WERI-Rb-1 (cell line): ENCODE measurements around the gene PLCXD1.

Source experiments
- DNase-seq: peaks from one replicate; pipeline ENCODE4 v3.0.0-alpha.2; 2020
- H3K27ac ChIP-seq: fragments of 250-450 bp; sonication (Bioruptor Pico); 2 replicates; pipeline ENCODE4 v1.5.1; 2020; ENCODE audit warnings: mild to moderate bottlenecking, moderate library complexity
- H3K27me3 ChIP-seq: fragments of 250-450 bp; sonication (Bioruptor Pico); 2 replicates; pipeline ENCODE4 v1.5.1; 2021; ENCODE audit warnings: mild to moderate bottlenecking, low read depth, moderate library complexity; ENCODE audit not compliant: insufficient read depth, severe bottlenecking
- H3K36me3 ChIP-seq: fragments of 250-450 bp; sonication (Bioruptor Pico); 2 replicates; pipeline ENCODE4 v1.5.1; 2020; ENCODE audit warnings: mild to moderate bottlenecking, moderate library complexity
- H3K4me3 ChIP-seq: 2 replicates; pipeline ENCODE4 v1.5.1; 2011; ENCODE audit warnings: low read depth, mild to moderate bottlenecking, control low read depth, low read length
- H3K9me3 ChIP-seq: fragments of 250-450 bp; sonication (Bioruptor Pico); 2 replicates; pipeline ENCODE4 v1.5.1; 2021; ENCODE audit warnings: mild to moderate bottlenecking, moderate library complexity; ENCODE audit not compliant: severe bottlenecking
- TF ChIP-seq, protein P1 (sequence below): IDR thresholded peaks from 2 replicates; pipeline ENCODE4 v1.5.1; 2011; ENCODE audit warnings: low read depth, mild to moderate bottlenecking, control low read depth, inconsistent platforms, low read length

The PLCXD1 gene

DNA sequence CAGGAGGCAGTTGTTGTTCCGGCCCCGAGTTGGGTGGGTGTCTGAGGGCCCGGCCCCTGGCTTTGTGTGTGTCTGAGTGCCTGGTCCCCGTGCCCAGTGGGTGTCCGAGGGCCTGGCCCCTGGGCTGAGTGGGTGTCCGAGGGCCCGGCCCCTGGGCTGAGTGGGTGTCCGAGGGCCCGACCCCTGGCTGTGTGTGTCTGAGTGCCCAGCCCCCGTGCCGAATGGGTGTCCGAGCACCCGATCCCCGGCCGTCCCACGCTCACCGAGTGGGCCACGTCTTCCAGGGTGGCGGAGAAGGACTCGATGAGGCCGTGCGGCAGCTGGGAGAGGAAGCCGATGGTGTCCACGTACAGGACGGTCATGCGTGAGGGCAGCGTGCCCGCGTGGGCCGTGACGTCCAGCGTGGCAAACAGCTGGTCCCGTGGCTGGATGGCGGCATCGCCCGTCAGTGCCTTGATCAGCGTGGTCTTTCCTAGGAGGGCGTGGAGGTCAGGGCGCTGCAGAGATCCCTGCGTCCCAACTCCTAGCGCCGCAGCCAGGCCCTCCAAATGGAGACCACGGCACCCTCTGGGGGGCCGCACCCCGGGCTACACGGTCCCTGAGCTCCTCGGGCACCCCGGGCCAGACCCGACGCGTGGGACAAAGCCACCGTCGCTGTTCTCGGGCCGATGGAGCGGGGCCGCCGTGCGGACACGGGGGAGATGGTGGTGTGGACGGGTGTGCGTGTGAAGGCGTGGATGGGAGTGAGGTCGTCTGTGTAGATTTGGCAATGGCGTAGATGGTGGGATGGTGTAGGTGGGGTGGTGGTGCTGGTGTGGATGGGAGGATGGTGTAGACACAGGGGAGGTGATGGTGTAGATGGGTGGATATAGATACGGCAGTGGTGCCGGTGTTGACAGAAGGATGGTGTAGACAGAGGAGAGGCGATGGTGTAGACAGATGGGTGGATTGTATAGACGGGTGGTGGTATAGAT lies 30.3 kb downstream of the PLCXD1 start:
- Histone ChIP-seq H3K4me3 (no peak overlapping the region), H3K36me3 (peaks cover 62% of the 10 kb centered on the region), H3K9me3 (no peaks in the 10 kb centered on the region), H3K27me3 (no peaks in the 10 kb centered on the region), H3K27ac (no peak overlapping the region)
- DNase-seq: no peak
- TF ChIP-seq, protein P1, sequence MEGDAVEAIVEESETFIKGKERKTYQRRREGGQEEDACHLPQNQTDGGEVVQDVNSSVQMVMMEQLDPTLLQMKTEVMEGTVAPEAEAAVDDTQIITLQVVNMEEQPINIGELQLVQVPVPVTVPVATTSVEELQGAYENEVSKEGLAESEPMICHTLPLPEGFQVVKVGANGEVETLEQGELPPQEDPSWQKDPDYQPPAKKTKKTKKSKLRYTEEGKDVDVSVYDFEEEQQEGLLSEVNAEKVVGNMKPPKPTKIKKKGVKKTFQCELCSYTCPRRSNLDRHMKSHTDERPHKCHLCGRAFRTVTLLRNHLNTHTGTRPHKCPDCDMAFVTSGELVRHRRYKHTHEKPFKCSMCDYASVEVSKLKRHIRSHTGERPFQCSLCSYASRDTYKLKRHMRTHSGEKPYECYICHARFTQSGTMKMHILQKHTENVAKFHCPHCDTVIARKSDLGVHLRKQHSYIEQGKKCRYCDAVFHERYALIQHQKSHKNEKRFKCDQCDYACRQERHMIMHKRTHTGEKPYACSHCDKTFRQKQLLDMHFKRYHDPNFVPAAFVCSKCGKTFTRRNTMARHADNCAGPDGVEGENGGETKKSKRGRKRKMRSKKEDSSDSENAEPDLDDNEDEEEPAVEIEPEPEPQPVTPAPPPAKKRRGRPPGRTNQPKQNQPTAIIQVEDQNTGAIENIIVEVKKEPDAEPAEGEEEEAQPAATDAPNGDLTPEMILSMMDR: no peak

DNA sequence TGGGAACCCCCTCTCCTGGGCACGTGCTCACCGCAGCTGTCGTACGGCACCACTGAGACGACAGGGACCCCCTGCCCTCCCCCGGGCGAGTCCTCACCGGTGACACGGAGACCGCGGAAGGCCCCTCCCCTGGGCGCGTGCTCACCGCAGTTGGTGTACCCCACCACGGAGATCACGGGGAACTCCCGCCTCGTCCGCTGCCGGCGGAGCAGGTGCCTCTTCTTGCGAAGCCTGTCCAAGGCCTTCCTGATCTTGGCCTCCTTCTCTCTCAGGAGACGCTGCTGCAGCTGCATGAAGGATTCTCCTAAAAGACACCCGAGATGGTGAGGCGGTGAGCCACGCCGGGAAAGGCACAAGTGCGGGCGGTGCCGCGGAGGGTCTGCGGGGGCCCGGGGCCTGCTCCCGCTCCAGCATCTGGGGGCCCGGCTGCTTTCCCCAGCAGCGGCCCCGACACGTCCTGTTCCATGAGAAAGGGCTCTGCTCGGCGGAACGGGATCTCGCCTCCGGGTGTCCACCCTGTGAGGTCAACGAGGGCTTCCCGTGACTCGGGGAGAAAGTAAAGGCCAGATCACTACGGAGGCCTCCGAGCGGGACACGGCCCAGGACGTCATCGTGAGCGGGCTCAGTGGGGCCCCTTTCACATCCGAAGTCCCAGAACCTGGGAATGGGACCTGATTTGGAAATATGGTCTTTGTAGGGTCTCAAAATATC lies 31.6 kb downstream of the PLCXD1 start:
- H3K4me3 ChIP-seq: no peak overlapping the region
- TF ChIP-seq, protein P1: no peak
- H3K27me3 ChIP-seq: no peaks in the 10 kb centered on the region
- no peak for DNase-seq
- H3K9me3 ChIP-seq: no peaks in the 10 kb centered on the region
- H3K36me3 ChIP-seq: peaks cover 59% of the 10 kb centered on the region
- H3K27ac ChIP-seq: no peak overlapping the region

DNA sequence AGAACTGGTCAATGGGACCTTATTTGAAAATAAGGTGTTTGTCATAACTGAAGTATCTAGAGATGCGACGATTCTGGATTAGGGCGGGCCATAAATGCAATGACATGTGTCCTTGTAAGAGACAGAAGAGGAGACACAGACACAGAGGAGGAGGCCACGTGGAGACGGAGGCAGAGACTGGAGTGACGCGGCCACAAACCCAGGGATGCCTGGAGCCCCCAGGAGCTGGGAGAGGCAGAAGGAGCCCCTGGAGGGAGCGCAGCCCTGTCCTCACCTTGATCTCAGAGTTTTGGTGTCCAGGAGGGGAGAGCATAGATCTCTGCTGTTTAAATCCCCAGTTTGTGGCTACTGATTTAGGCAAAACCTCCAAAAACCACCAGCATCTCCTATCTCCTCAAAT lies 32.4 kb downstream of the PLCXD1 start:
- Histone ChIP-seq H3K4me3 (no peak overlapping the region), H3K27me3 (no peaks in the 10 kb centered on the region), H3K9me3 (no peaks in the 10 kb centered on the region), H3K36me3 (peaks cover 53% of the 10 kb centered on the region), H3K27ac (no peak overlapping the region)
- no peak for DNase-seq
- TF ChIP-seq, protein P1: no peak

DNA sequence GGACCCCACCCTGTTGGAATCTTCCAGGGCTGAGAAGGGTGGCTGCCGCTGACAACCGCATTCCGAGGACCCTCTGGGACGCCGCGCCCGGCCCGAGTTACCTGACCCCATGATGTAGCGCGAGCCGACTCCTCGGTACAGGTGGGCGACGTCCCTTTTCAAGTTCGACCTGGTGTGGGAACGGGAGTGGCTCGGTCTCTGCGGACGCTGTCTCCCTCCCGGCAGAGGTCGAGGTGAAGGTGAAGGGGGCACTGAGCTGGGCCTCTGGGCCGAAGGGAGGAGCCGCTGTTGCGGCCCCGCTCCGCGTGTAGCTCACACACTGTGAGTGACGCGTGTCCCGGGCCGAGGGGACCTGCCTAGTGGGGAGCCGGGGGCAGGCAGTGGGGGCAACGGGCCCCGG lies 32.9 kb downstream of the PLCXD1 start:
- Histone ChIP-seq H3K4me3 (no peak overlapping the region), H3K27me3 (no peaks in the 10 kb centered on the region), H3K36me3 (peaks cover 50% of the 10 kb centered on the region), H3K27ac (no peak overlapping the region), H3K9me3 (no peaks in the 10 kb centered on the region)
- DNase-seq: no peak
- TF ChIP-seq, protein P1: no peak

DNA sequence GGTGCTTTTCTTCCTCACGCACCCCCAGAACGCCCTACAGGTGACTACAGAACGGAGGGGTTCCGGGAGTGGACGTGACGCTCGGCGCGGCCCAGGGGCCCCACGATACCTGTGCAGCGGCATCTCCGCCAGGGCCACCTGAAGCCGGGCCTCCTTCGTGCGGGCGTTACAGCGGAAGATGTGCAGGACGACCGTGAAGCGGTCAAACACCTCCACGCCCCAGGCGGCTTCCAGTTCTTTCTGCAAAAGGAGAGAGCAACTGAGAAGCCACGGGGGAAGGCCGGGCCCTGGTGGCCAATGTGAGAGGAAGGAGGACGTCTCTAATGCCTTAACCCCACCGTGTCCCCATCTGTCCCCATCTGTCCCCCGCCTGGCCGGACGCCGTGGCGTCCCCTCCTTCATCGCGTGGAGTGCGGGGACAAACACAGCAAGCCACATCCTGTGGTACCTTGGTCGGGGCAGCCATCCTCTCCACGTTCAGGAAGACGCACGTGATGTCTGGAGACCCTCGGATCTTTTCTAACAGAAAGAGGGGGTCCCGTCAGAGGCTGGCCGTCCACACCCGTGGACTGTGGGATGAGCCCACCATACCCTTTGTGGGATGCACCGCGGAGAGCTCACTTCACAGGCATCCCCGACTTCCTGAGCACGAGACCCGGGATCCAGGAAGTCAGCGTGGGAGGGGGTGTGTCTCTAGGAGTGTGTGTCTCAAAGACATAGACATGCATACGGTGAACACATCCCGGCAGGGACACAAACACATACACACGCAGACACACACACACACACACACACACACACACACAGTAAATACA lies 33.8 kb downstream of the PLCXD1 start:
- H3K4me3 ChIP-seq: no peak overlapping the region
- TF ChIP-seq, protein P1: no peak
- no peaks in the 10 kb centered on the region for H3K9me3 ChIP-seq
- no peak overlapping the region for H3K27ac ChIP-seq
- H3K27me3 ChIP-seq: no peaks in the 10 kb centered on the region
- DNase-seq: no peak
- peaks cover 47% of the 10 kb centered on the region for H3K36me3 ChIP-seq
